IMR-90 (cell line): ENCODE measurements around the gene HMG20B. TPM values are rescaled to one million over a fixed set of nuclear protein-coding genes. Genes with fewer than 3 reads are reported as not detected.

Source experiments
- ATAC-seq: fragments of 200-7000 bp; cut with Tn5 transposase; 2 replicates; pipeline ENCODE4 v1.9.1; 2020; ENCODE audit warnings: low read depth, mild to moderate bottlenecking, moderate library complexity
- BruUV-seq: library from RNA; stranded (reverse); fragments of 400-500 nt; replicated peaks from 2 replicates; lab custom pipeline; 2021; lab: Mats Ljungman, UMichigan
- CTCF ChIA-PET: fragments of 300-600 bp; formaldehyde crosslinking; extraction: SDS; loops from one replicate; lab custom pipeline; 2021; ENCODE audit warnings: antibody characterized with exemption; lab: Yijun Ruan, JAX
- POLR2A ChIA-PET: fragments of 300-600 bp; sonication (Branson Sonifier 250); formaldehyde crosslinking; loops from one replicate; lab custom pipeline; 2022; ENCODE audit warnings: antibody characterized with exemption; ENCODE audit not compliant: unreplicated experiment; lab: Charles Lee
- DNase-seq: peaks from one replicate; pipeline ENCODE4 v3.0.0; 2013
- H2AFZ ChIP-seq: replicated peaks from 2 replicates; pipeline ENCODE3; 2013; ENCODE audit warnings: low read length, mild to moderate bottlenecking; ENCODE audit not compliant: poor library complexity
- H2AK5ac ChIP-seq: 2 replicates; pipeline ENCODE4 v1.6.1; 2013; ENCODE audit warnings: low read depth, low read length, inconsistent platforms
- H2AK9ac ChIP-seq: replicated peaks from 2 replicates; pipeline ENCODE3; 2013; ENCODE audit warnings: mild to moderate bottlenecking, low read depth, low read length, moderate library complexity; ENCODE audit not compliant: poor library complexity
- H2BK120ac ChIP-seq: 2 replicates; pipeline ENCODE4 v1.6.1; 2013; ENCODE audit warnings: low read depth, low read length, inconsistent platforms
- H2BK15ac ChIP-seq: 3 replicates; pipeline ENCODE4 v1.6.1; 2013; ENCODE audit warnings: low read depth, low read length, inconsistent platforms
- H2BK20ac ChIP-seq: 2 replicates; pipeline ENCODE4 v1.6.1; 2013; ENCODE audit warnings: low read depth, mild to moderate bottlenecking, inconsistent platforms, low read length, moderate library complexity
- H2BK5ac ChIP-seq: 2 replicates; pipeline ENCODE4 v1.6.1; 2013; ENCODE audit warnings: mild to moderate bottlenecking, low read depth, low read length, inconsistent platforms; ENCODE audit not compliant: poor library complexity, severe bottlenecking
- H3K14ac ChIP-seq: replicated peaks from 2 replicates; pipeline ENCODE4 v1.6.1; 2013; ENCODE audit warnings: low read depth, low read length, inconsistent platforms
- H3K18ac ChIP-seq: 2 replicates; pipeline ENCODE4 v1.6.1; 2013; ENCODE audit warnings: low read depth, low read length, control low read depth
- H3K23ac ChIP-seq: 2 replicates; pipeline ENCODE4 v1.6.1; 2013; ENCODE audit warnings: low read depth, low read length, inconsistent platforms
- H3K27ac ChIP-seq: 2 replicates; pipeline ENCODE4 v1.5.1; 2013; ENCODE audit warnings: mild to moderate bottlenecking, control low read depth, low read length; ENCODE audit not compliant: insufficient read depth
- H3K27me3 ChIP-seq: 2 replicates; pipeline ENCODE4 v1.6.1; 2013; ENCODE audit warnings: low read length; ENCODE audit not compliant: control insufficient read depth, insufficient read depth
- H3K36me3 ChIP-seq: 2 replicates; pipeline ENCODE4 v1.6.1; 2013; ENCODE audit warnings: low read length, mixed read lengths; ENCODE audit not compliant: control insufficient read depth, insufficient read depth
- H3K4ac ChIP-seq: 2 replicates; pipeline ENCODE4 v1.6.1; 2013; ENCODE audit warnings: low read depth, low read length, inconsistent platforms
- H3K4me1 ChIP-seq: 2 replicates; pipeline ENCODE4 v1.6.1; 2013; ENCODE audit warnings: low read length, mixed read lengths; ENCODE audit not compliant: control insufficient read depth, insufficient read depth
- H3K4me2 ChIP-seq: 2 replicates; pipeline ENCODE4 v1.6.1; 2013; ENCODE audit warnings: low read depth, mild to moderate bottlenecking, control low read depth, low read length, moderate library complexity
- H3K4me3 ChIP-seq: 2 replicates; pipeline ENCODE4 v1.5.1; 2013; ENCODE audit warnings: low read depth, mild to moderate bottlenecking, control low read depth, low read length, moderate library complexity; ENCODE audit not compliant: insufficient read depth
- H3K56ac ChIP-seq: 2 replicates; pipeline ENCODE4 v1.6.1; 2013; ENCODE audit warnings: low read length, inconsistent platforms; ENCODE audit not compliant: insufficient read depth; ENCODE audit errors: extremely low read depth
- H3K79me1 ChIP-seq, 2 experiments: 2 replicates each; pipeline ENCODE4 v1.6.1; 2013; ENCODE audit warnings: low read length in 2 of 2, inconsistent platforms in 1 of 2, low read depth in 1 of 2
- H3K9ac ChIP-seq: 2 replicates; pipeline ENCODE4 v1.6.1; 2013; ENCODE audit warnings: low read depth, low read length, control low read depth
- H3K9me1 ChIP-seq: 2 replicates; pipeline ENCODE4 v1.6.1; 2013; ENCODE audit warnings: low read length, inconsistent platforms; ENCODE audit not compliant: insufficient read depth
- H3K9me3 ChIP-seq: 2 replicates; pipeline ENCODE4 v1.6.1; 2013; ENCODE audit warnings: low read length; ENCODE audit not compliant: control insufficient read depth, insufficient read depth
- H4K20me1 ChIP-seq: 2 replicates; pipeline ENCODE4 v1.6.1; 2013; ENCODE audit warnings: low read length, inconsistent platforms; ENCODE audit not compliant: insufficient read depth
- H4K5ac ChIP-seq: 2 replicates; pipeline ENCODE4 v1.6.1; 2013; ENCODE audit warnings: mild to moderate bottlenecking, low read depth, low read length, control low read depth
- H4K8ac ChIP-seq, 2 experiments: 2 replicates each; pipeline ENCODE4 v1.6.1; 2013; ENCODE audit warnings: low read depth in 2 of 2, low read length in 2 of 2, control low read depth in 1 of 2, inconsistent platforms in 1 of 2
- H4K91ac ChIP-seq: 2 replicates; pipeline ENCODE4 v1.6.1; 2013; ENCODE audit warnings: low read depth, low read length, inconsistent platforms; ENCODE audit not compliant: insufficient read depth
- BHLHE40 ChIP-seq: fragments of 150-350 bp; IDR thresholded peaks from 2 replicates; pipeline ENCODE4 v1.6.1; 2016; ENCODE audit warnings: mild to moderate bottlenecking, low read depth, low read length
- FOS ChIP-seq: fragments of 150-350 bp; IDR thresholded peaks from 2 replicates; pipeline ENCODE4 v1.6.1; 2016; ENCODE audit warnings: low read depth, low read length
- MAFK ChIP-seq: IDR thresholded peaks from 2 replicates; pipeline ENCODE4 v1.6.1; 2012; ENCODE audit warnings: low read depth, low read length, improper control_type of control experiment
- NFE2L2 ChIP-seq: fragments of 150-350 bp; IDR thresholded peaks from 2 replicates; pipeline ENCODE4 v1.6.1; 2016; ENCODE audit warnings: low read depth, mild to moderate bottlenecking, low read length
- RAD21 ChIP-seq: IDR thresholded peaks from 2 replicates; pipeline ENCODE4 v1.6.1; 2012; ENCODE audit warnings: low read length, improper control_type of control experiment
- WGBS, 2 experiments: methylation state at CpG; one replicate each; pipeline versions ENCODE4 v1.1.5 to v1.1.7; 2013; ENCODE audit warnings: missing lambda C conversion rate in 2 of 2; ENCODE audit not compliant: insufficient read length in 1 of 2; ENCODE audit errors: extremely low coverage in 2 of 2; 5-methylcytosine and 5-hydroxymethylcytosine counted together
- dilution Hi-C: fragments of 300-500 bp; cut with HindIII; formaldehyde crosslinking; loops from one replicate; pipeline ENCODE4 v1.14.3; 2018; ENCODE audit warnings: low sequenced_read_pairs; ENCODE audit not compliant: unreplicated experiment
- in situ Hi-C: fragments of 300-500 bp; cut with MboI; formaldehyde crosslinking; loops from 3 replicates; pipeline ENCODE4 v1.14.3; 2019; ENCODE audit warnings: low sequenced_read_pairs, inconsistent platforms, mixed read lengths
- intact Hi-C: fragments of 100-400 bp; cut with micrococcal nuclease; formaldehyde crosslinking; loops from 2 replicates; pipeline ENCODE4 v1.10.0; 2022
- polyA plus RNA-seq, 3 experiments: library from polyadenylated mRNA; depleted of rRNA; stranded (reverse); fragments of >200 nt; gene quantifications; 2 replicates each; pipeline ENCODE4 v1.2.3, GENCODE V29; 2012; ENCODE audit warnings: low replicate concordance in 1 of 3
- total RNA-seq: library from RNA; depleted of rRNA; stranded (reverse); fragments of >200 nt; gene quantifications from 2 replicates; pipeline ENCODE4 v1.2.3, GENCODE V29; 2012
- TF ChIP-seq, protein P1 (sequence below): conservative IDR thresholded peaks from 2 replicates; pipeline ENCODE4 v1.5.1; 2012; ENCODE audit warnings: mild to moderate bottlenecking, low read depth, low read length, improper control_type of control experiment

The HMG20B gene
- total and polyA plus RNA-seq, 2 of the 4 experiments (the other 2 are of a cell fraction): 57.5 to 63.8 TPM

DNA sequence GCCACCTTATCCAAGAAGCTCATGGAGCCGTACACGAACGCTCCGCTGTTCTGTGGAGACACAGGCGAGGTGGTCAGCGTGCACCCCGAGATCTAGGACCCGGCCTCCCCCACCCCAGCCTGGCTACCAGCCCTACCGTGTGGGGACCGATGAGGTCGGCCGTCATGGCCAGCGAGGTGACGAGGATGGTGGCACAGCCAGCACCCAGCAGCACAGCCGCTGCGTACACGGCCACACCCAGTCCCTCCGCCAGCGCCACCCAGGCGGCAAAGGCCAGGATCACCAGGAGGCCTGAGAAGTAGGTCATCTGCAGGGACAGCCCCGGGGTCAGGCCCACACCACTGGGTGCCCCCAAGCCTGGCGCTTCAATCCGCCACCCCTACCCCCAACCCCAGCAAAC is 26.6 kb upstream of the HMG20B start:
- in situ Hi-C loops: no loop called here
- WGBS, 2 experiments: 93% methylated on average over 23 of the region's 23 CpGs; no CpG with 5 or more reads in 1 of the 2 experiments

More for the DNA sequence above, 26.6 kb upstream of the HMG20B start:
- DNase-seq (no peak), ATAC-seq (no peak)
- no peak overlapping the region for H2BK20ac ChIP-seq
- no peak overlapping the region for H2AFZ ChIP-seq
- H3K9ac ChIP-seq: no peak overlapping the region
- no peak overlapping the region for H3K18ac ChIP-seq
- no peak overlapping the region for H2AK9ac ChIP-seq
- peaks cover 0 to 20% of the 10 kb centered on the region in 2 experiments; a peak in 2 of 4 replicates for H3K79me1 ChIP-seq
- no peak overlapping the region for H3K4me2 ChIP-seq
- H3K23ac ChIP-seq: no peak overlapping the region
- dilution Hi-C loops: no loop called here
- no peak overlapping the region for H2AK5ac ChIP-seq
- no peak overlapping the region for H4K5ac ChIP-seq
- POLR2A ChIA-PET: no interaction called here
- no peak overlapping the region for H3K14ac ChIP-seq
- no peak overlapping the region for H3K4ac ChIP-seq
- H3K36me3 ChIP-seq: peaks cover 32% of the 10 kb centered on the region
- no peaks in the 10 kb centered on the region for H3K9me1 ChIP-seq
- no peak overlapping the region for H4K8ac ChIP-seq
- H4K91ac ChIP-seq: no peak overlapping the region
- H2BK120ac ChIP-seq: no peak overlapping the region
- peaks cover 32% of the 10 kb centered on the region for H4K20me1 ChIP-seq
- no peak overlapping the region for H2BK15ac ChIP-seq
- H3K4me1 ChIP-seq: no peaks in the 10 kb centered on the region
- H3K27ac ChIP-seq: no peak overlapping the region
- intact Hi-C loops: no loop called here
- no TSS peak for BruUV-seq
- CTCF ChIA-PET: no interaction called here
- no peak for TF ChIP-seq MAFK
- no peak for TF ChIP-seq FOS
- TF ChIP-seq RAD21: no peak
- TF ChIP-seq NFE2L2: no peak
- TF ChIP-seq, protein P1, sequence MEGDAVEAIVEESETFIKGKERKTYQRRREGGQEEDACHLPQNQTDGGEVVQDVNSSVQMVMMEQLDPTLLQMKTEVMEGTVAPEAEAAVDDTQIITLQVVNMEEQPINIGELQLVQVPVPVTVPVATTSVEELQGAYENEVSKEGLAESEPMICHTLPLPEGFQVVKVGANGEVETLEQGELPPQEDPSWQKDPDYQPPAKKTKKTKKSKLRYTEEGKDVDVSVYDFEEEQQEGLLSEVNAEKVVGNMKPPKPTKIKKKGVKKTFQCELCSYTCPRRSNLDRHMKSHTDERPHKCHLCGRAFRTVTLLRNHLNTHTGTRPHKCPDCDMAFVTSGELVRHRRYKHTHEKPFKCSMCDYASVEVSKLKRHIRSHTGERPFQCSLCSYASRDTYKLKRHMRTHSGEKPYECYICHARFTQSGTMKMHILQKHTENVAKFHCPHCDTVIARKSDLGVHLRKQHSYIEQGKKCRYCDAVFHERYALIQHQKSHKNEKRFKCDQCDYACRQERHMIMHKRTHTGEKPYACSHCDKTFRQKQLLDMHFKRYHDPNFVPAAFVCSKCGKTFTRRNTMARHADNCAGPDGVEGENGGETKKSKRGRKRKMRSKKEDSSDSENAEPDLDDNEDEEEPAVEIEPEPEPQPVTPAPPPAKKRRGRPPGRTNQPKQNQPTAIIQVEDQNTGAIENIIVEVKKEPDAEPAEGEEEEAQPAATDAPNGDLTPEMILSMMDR: no peak
- TF ChIP-seq BHLHE40: no peak
- H3K27me3 ChIP-seq: no peaks in the 10 kb centered on the region
- H3K4me3 ChIP-seq: no peak overlapping the region
- H3K56ac ChIP-seq: no peak overlapping the region
- no peak overlapping the region for H2BK5ac ChIP-seq
- H3K9me3 ChIP-seq: no peaks in the 10 kb centered on the region
